Epithelial cell of proximal tubule (primary cell): ENCODE results near the gene WDFY3. TPM values are rescaled to one million over a fixed set of nuclear protein-coding genes. Genes with fewer than 3 reads are reported as not detected.

Source experiments
- DNase-seq: peaks from one replicate; pipeline ENCODE4 v3.0.0-alpha.2; 2011; ENCODE audit warnings: low read depth
- H3K4me3 ChIP-seq: 2 replicates; pipeline ENCODE4 v1.5.1; 2011; ENCODE audit warnings: low read depth, mild to moderate bottlenecking, low read length
- CTCF ChIP-seq: conservative IDR thresholded peaks from 2 replicates; pipeline ENCODE4 v1.5.1; 2012; ENCODE audit warnings: low read depth, mild to moderate bottlenecking, low read length
- total RNA-seq: library from RNA; depleted of rRNA; stranded (reverse); fragments of >200 nt; gene quantifications from 2 replicates; pipeline ENCODE4 v1.2.3, GENCODE V29; 2015

WDFY3 gene
- total RNA-seq, 1 donor from 2014 or later = 35.1 TPM

GRCh38 chr4:84792366-84793301, 173.9 kb downstream of the WDFY3 start:
- no peak for DNase-seq
- no peak overlapping the region for H3K4me3 ChIP-seq
- no peak for TF ChIP-seq CTCF

- DNase-seq = no peak
- no peak for TF ChIP-seq CTCF
- no peak overlapping the region for H3K4me3 ChIP-seq
Observed at GRCh38 chr4:84790769-84791565, 175.5 kb downstream of the WDFY3 start.

- DNase-seq = no peak
- H3K4me3 ChIP-seq = no peak overlapping the region
- no peak for TF ChIP-seq CTCF
Observed at GRCh38 chr4:84786478-84786877, 180.0 kb downstream of the WDFY3 start.

- H3K4me3 ChIP-seq = no peak overlapping the region
- DNase-seq = no peak
- no peak for TF ChIP-seq CTCF
Observed at GRCh38 chr4:84782517-84782916, 184.0 kb downstream of the WDFY3 start.

GRCh38 chr4:84780719-84781118, 185.8 kb downstream of the WDFY3 start:
- TF ChIP-seq CTCF = no peak
- H3K4me3 ChIP-seq = no peak overlapping the region
- DNase-seq = no peak

- DNase-seq = no peak
- TF ChIP-seq CTCF = no peak
- H3K4me3 ChIP-seq = no peak overlapping the region
Observed at GRCh38 chr4:84778041-84778440, 188.4 kb downstream of the WDFY3 start.
